ENCODE results near the gene NAPB.

- TF ChIP-seq, protein P1, sequence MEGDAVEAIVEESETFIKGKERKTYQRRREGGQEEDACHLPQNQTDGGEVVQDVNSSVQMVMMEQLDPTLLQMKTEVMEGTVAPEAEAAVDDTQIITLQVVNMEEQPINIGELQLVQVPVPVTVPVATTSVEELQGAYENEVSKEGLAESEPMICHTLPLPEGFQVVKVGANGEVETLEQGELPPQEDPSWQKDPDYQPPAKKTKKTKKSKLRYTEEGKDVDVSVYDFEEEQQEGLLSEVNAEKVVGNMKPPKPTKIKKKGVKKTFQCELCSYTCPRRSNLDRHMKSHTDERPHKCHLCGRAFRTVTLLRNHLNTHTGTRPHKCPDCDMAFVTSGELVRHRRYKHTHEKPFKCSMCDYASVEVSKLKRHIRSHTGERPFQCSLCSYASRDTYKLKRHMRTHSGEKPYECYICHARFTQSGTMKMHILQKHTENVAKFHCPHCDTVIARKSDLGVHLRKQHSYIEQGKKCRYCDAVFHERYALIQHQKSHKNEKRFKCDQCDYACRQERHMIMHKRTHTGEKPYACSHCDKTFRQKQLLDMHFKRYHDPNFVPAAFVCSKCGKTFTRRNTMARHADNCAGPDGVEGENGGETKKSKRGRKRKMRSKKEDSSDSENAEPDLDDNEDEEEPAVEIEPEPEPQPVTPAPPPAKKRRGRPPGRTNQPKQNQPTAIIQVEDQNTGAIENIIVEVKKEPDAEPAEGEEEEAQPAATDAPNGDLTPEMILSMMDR (IDR thresholded peaks at IDR 0.05), result no peak
- TF ChIP-seq POLR2A (IDR thresholded peaks at IDR 0.05), result no peak
Measured at GRCh38 chr20:23367770-23368169, 53.5 kb downstream of the NAPB start.

Measured in right lobe of liver (tissue), 4 donors.